Muscle of back (tissue), 11 donors: ENCODE results near the gene KLHL26. TPM values are rescaled to one million over a fixed set of nuclear protein-coding genes. Genes with fewer than 3 reads are reported as not detected.
"Not testable (repeated sequence)": the region's sequence is repeated elsewhere in the genome, so short reads cannot be mapped to it uniquely, and the experiment has no call there.

Source experiments
- DNase-seq, 3 donors: peaks; one replicate each; pipeline versions ENCODE4 v3.0.0 to v3.0.0-alpha.2; 2013
- polyA plus RNA-seq, 10 donors: library from polyadenylated mRNA; unstranded; fragments of 120-200 nt; gene quantifications; one replicate each; pipeline ENCODE4 v1.2.1, GENCODE V29; 2013; ENCODE audit not compliant: insufficient read length in 10 of 10

Gene KLHL26
- polyA plus RNA-seq, 10 donors = 3.1 to 4.7 (median 3.6) TPM

- no peak for DNase-seq
These were observed 26.3 kb downstream of the KLHL26 start for GRCh38 chr19:18662972-18663732.

GRCh38 chr19:18663940-18664530 lies 27.2 kb downstream of the KLHL26 start:
- no peak for DNase-seq

- no peak for DNase-seq
These were observed 29.0 kb downstream of the KLHL26 start for GRCh38 chr19:18665771-18666202.

- no peak for DNase-seq
These were observed 29.5 kb downstream of the KLHL26 start for GRCh38 chr19:18666317-18666716.

- DNase-seq = no peak
These were observed 30.0 kb downstream of the KLHL26 start for GRCh38 chr19:18666784-18667183.

- no peak for DNase-seq
These were observed 30.9 kb downstream of the KLHL26 start for GRCh38 chr19:18667531-18668251.

GRCh38 chr19:18668252-18668631 lies 31.4 kb downstream of the KLHL26 start:
- DNase-seq = no peak

GRCh38 chr19:18668744-18669523 lies 32.1 kb downstream of the KLHL26 start:
- DNase-seq = no peak

- no peak for DNase-seq
These were observed 32.6 kb downstream of the KLHL26 start for GRCh38 chr19:18669524-18669817.

GRCh38 chr19:18669883-18670282 lies 33.1 kb downstream of the KLHL26 start:
- no peak for DNase-seq

- peak in 1 of 3 donors; percentile 53 for DNase-seq
These were observed 33.5 kb downstream of the KLHL26 start for GRCh38 chr19:18670312-18670711.

- no peak for DNase-seq
These were observed 34.6 kb downstream of the KLHL26 start for GRCh38 chr19:18671303-18672043.

- peak in 1 of 3 donors; percentile 71 for DNase-seq
These were observed 35.2 kb downstream of the KLHL26 start for GRCh38 chr19:18672044-18672451.

- DNase-seq = peak in 1 of 3 donors; percentile 69
These were observed 35.9 kb downstream of the KLHL26 start for GRCh38 chr19:18672606-18673337.

GRCh38 chr19:18674616-18675015 lies 37.8 kb downstream of the KLHL26 start:
- peak in 2 of 3 donors; percentile 32 to 39 for DNase-seq

- peak in 1 of 3 donors; percentile 45 for DNase-seq
These were observed 39.0 kb downstream of the KLHL26 start for GRCh38 chr19:18675779-18676178.

GRCh38 chr19:18676692-18677091 lies 39.9 kb downstream of the KLHL26 start:
- no peak for DNase-seq

GRCh38 chr19:18677156-18677555 lies 40.3 kb downstream of the KLHL26 start:
- DNase-seq = no peak

- not testable (repeated sequence) for DNase-seq
These were observed 43.3 kb downstream of the KLHL26 start for GRCh38 chr19:18680148-18680547.

GRCh38 chr19:18682807-18683108 lies 45.9 kb downstream of the KLHL26 start:
- no peak for DNase-seq
